ENCODE measurements around the gene MACROD2.

GRCh38 chr20:15227102-15227501 is 1231.8 kb downstream of the MACROD2 start:
- no peak for TF ChIP-seq PATZ1 (CRISPR knock-in tag; IDR thresholded peaks at IDR 0.05; ENCODE audit: borderline replicate concordance)
- no peak for TF ChIP-seq BACH2 (CRISPR knock-in tag; IDR thresholded peaks at IDR 0.05; ENCODE audit: borderline replicate concordance)
- TF ChIP-seq ESRRG (CRISPR knock-in tag; IDR thresholded peaks at IDR 0.05), result no peak
- TF ChIP-seq ZC3H10 (CRISPR knock-in tag; IDR thresholded peaks at IDR 0.05), result no peak
- no peak for TF ChIP-seq TOX (CRISPR knock-in tag; IDR thresholded peaks at IDR 0.05; ENCODE audit: borderline replicate concordance)
- no peak for TF ChIP-seq ZFP3 (CRISPR knock-in tag; IDR thresholded peaks at IDR 0.05)
- no peak for TF ChIP-seq ZNF8 (CRISPR knock-in tag; IDR thresholded peaks at IDR 0.05)
- TF ChIP-seq GLIS3 (CRISPR knock-in tag; IDR thresholded peaks at IDR 0.05), result no peak
- no peak for TF ChIP-seq CSDC2 (CRISPR knock-in tag; IDR thresholded peaks at IDR 0.05)
- no peak for TF ChIP-seq ZFP30 (CRISPR knock-in tag; IDR thresholded peaks at IDR 0.05)
- no peak for TF ChIP-seq CSRNP3 (CRISPR knock-in tag; IDR thresholded peaks at IDR 0.05)
- TF ChIP-seq POU6F1 (CRISPR knock-in tag; IDR thresholded peaks at IDR 0.05; ENCODE audit: borderline replicate concordance, low read depth), result no peak
